ENCODE data around the gene ATP6V1G1.

ATP6V1G1 gene

DNA sequence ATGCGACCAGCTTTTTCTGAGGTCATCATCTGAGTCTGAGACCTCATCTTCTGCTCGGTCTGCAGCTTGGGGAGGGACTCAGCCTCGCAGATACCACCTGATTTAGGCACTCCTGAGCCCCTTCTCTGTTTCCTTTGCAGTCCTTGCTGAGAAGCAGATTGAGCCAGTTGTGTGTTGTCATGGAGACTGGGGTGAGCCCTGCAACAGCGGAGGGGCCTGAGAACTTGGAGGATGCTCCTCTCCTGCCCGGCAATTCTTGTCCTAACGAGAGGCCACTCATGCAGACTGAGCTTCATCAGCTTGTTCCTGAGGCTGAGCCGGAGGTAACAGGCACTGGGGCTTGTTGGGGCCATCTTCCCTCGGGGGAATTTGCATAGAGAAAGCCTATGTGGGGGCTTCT, 50.8 kb downstream of the ATP6V1G1 start:
- Histone ChIP-seq H3K4me3 (ENCODE audit: control insufficient read depth in 1 of 7, extremely low read depth in 1 of 7, insufficient read depth in 4 of 7, low read depth in 2 of 7, low read length in 6 of 7) (no peak overlapping the region), H3K4me1 (ENCODE audit: control extremely low read depth in 1 of 4, control insufficient read depth in 4 of 4, insufficient read depth in 4 of 4, low read length in 3 of 4) (peaks cover 0 to 5% (median 0%) of the 10 kb centered on the region in 4 experiments), H3K27ac (ENCODE audit: insufficient read depth in 1 of 2, low read depth in 1 of 2, low read length in 2 of 2, poor library complexity in 1 of 2, severe bottlenecking in 2 of 2) (no peak overlapping the region), H3K27me3 (replicated peaks in 2 of 5; ENCODE audit: control insufficient read depth in 4 of 5, insufficient read depth in 5 of 5, low read length in 4 of 5) (no peaks in the 10 kb centered on the region), H3K9me3 (ENCODE audit: control extremely low read depth in 1 of 5, control insufficient read depth in 4 of 5, insufficient read depth in 2 of 5, low read depth in 1 of 5, low read length in 4 of 5) (no peaks in the 10 kb centered on the region), H3K36me3 (ENCODE audit: control insufficient read depth in 4 of 4, insufficient read depth in 4 of 4, low read length in 3 of 4) (peaks cover 19 to 70% (median 50%) of the 10 kb centered on the region in 4 experiments)
- ChIA-PET CTCF (interaction anchor here (1.1 to 1.7 kb wide), 5 partner anchors 15 to 203 kb away, joined by 3 to 5 read pairs (median 4); partner anchors contain the start of gene ATP6V1G1), POLR2A (no interaction called here)
- DNase-seq, result no peak
- 98% methylated on average over 7 of the region's 8 CpGs for WGBS (ENCODE audit: insufficient coverage)

DNA sequence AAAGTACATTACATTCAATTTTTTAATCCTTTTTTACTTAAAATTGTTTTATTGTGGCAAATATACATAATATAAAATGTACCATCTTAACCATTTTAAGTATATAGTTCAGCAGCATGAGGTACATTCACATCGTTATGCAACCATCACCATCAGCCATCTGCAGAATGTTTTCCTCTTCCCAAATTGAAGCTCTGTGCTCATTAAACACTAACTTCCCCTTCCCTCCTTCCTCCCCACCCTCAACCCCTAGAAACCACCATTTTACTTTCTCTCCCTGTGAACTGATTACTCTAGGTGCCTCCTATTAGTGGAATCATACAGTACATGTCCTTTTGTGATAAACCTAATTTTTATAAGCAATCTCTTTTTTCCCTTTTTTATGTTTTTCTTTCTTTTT, 54.4 kb downstream of the ATP6V1G1 start:
- peak; percentile 32 to 61 (median 57) for DNase-seq
- H3K4me3 ChIP-seq (ENCODE audit: control insufficient read depth in 1 of 7, extremely low read depth in 1 of 7, insufficient read depth in 4 of 7, low read depth in 2 of 7, low read length in 6 of 7), result no peak overlapping the region
- H3K27ac ChIP-seq (ENCODE audit: insufficient read depth in 1 of 2, low read depth in 1 of 2, low read length in 2 of 2, poor library complexity in 1 of 2, severe bottlenecking in 2 of 2), result no peak overlapping the region
- POLR2A ChIA-PET, result interaction anchor here (0.7 kb wide), 1 partner anchor 165 kb away, joined by 4 read pairs; no protein-coding TSS in a partner anchor
- peaks cover 0 to 2% (median under 1%) of the 10 kb centered on the region in 5 experiments for H3K9me3 ChIP-seq (ENCODE audit: control extremely low read depth in 1 of 5, control insufficient read depth in 4 of 5, insufficient read depth in 2 of 5, low read depth in 1 of 5, low read length in 4 of 5)
- peaks cover 0 to 5% (median 0%) of the 10 kb centered on the region in 4 experiments for H3K4me1 ChIP-seq (ENCODE audit: control extremely low read depth in 1 of 4, control insufficient read depth in 4 of 4, insufficient read depth in 4 of 4, low read length in 3 of 4)
- CTCF ChIA-PET, result interaction anchor here (1.3 to 4.1 kb wide), 3 partner anchors 11 to 52 kb away, joined by 3 to 17 read pairs (median 4); no protein-coding TSS in a partner anchor
- no peaks in the 10 kb centered on the region for H3K27me3 ChIP-seq (replicated peaks in 2 of 5; ENCODE audit: control insufficient read depth in 4 of 5, insufficient read depth in 5 of 5, low read length in 4 of 5)
- peaks cover 20 to 74% (median 49%) of the 10 kb centered on the region in 4 experiments for H3K36me3 ChIP-seq (ENCODE audit: control insufficient read depth in 4 of 4, insufficient read depth in 4 of 4, low read length in 3 of 4)
- WGBS (ENCODE audit: insufficient coverage), result 10% methylated on average over 1 of the region's 1 CpG

DNA sequence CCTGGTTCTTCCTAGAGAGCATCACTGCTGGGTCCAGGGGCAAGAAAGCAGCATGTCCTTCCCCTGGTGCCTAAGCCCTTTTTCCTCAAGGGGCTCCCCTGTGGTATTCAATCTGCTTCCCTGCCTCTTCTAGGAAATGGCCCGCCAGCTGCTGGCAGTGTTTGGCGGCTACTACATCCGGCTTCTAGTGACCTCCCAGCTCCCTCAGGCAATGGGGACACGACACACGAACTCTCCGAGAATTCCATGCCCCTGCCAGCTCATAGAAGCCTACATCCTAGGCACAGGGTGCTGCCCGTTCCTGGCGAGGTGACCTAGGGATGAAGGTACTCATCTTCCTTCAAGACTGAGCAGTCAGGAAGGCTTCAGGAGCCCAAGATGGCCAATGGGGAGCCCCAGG, 55.4 kb downstream of the ATP6V1G1 start:
- Histone ChIP-seq H3K4me3 (ENCODE audit: control insufficient read depth in 1 of 7, extremely low read depth in 1 of 7, insufficient read depth in 4 of 7, low read depth in 2 of 7, low read length in 6 of 7) (no peak overlapping the region), H3K36me3 (ENCODE audit: control insufficient read depth in 4 of 4, insufficient read depth in 4 of 4, low read length in 3 of 4) (peaks cover 21 to 74% (median 46%) of the 10 kb centered on the region in 4 experiments), H3K9me3 (ENCODE audit: control extremely low read depth in 1 of 5, control insufficient read depth in 4 of 5, insufficient read depth in 2 of 5, low read depth in 1 of 5, low read length in 4 of 5) (peaks cover 0 to 6% (median 2%) of the 10 kb centered on the region in 5 experiments), H3K4me1 (ENCODE audit: control extremely low read depth in 1 of 4, control insufficient read depth in 4 of 4, insufficient read depth in 4 of 4, low read length in 3 of 4) (peaks cover 0 to 5% (median 0%) of the 10 kb centered on the region in 4 experiments), H3K27me3 (replicated peaks in 2 of 5; ENCODE audit: control insufficient read depth in 4 of 5, insufficient read depth in 5 of 5, low read length in 4 of 5) (no peaks in the 10 kb centered on the region), H3K27ac (ENCODE audit: insufficient read depth in 1 of 2, low read depth in 1 of 2, low read length in 2 of 2, poor library complexity in 1 of 2, severe bottlenecking in 2 of 2) (no peak overlapping the region)
- ChIA-PET CTCF (interaction anchor here (0.8 to 4.1 kb wide), 5 partner anchors 10 to 237 kb away, joined by 3 to 17 read pairs (median 4); no protein-coding TSS in a partner anchor), POLR2A (no interaction called here)
- no peak for DNase-seq
- 96% methylated on average over 8 of the region's 8 CpGs for WGBS (ENCODE audit: insufficient coverage)

DNA sequence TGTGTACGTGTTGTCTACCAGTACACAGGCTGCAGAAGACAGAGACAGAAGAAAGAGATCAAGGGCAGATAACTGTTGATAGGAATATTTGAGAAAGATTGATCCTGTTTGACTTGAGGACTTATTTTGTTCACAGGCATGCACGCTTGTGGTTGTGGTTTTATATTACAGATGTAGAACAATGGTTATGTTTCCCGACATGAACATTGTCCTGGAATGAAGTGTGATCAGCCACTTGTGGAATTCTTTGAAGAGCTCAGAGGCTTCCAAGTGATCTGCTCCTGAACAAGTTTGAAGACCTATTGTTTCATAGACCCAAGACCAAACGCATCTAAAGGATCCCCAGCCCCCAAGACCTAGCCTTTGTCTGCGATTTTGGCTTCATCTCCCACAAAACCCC, 56.3 kb downstream of the ATP6V1G1 start:
- Histone ChIP-seq H3K27ac (ENCODE audit: insufficient read depth in 1 of 2, low read depth in 1 of 2, low read length in 2 of 2, poor library complexity in 1 of 2, severe bottlenecking in 2 of 2) (no peak overlapping the region), H3K4me3 (ENCODE audit: control insufficient read depth in 1 of 7, extremely low read depth in 1 of 7, insufficient read depth in 4 of 7, low read depth in 2 of 7, low read length in 6 of 7) (no peak overlapping the region), H3K4me1 (ENCODE audit: control extremely low read depth in 1 of 4, control insufficient read depth in 4 of 4, insufficient read depth in 4 of 4, low read length in 3 of 4) (peaks cover 0 to 5% (median 0%) of the 10 kb centered on the region in 4 experiments), H3K27me3 (replicated peaks in 2 of 5; ENCODE audit: control insufficient read depth in 4 of 5, insufficient read depth in 5 of 5, low read length in 4 of 5) (no peaks in the 10 kb centered on the region), H3K9me3 (ENCODE audit: control extremely low read depth in 1 of 5, control insufficient read depth in 4 of 5, insufficient read depth in 2 of 5, low read depth in 1 of 5, low read length in 4 of 5) (peaks cover 0 to 6% (median 2%) of the 10 kb centered on the region in 5 experiments), H3K36me3 (ENCODE audit: control insufficient read depth in 4 of 4, insufficient read depth in 4 of 4, low read length in 3 of 4) (peaks cover 19 to 69% (median 39%) of the 10 kb centered on the region in 4 experiments)
- no peak for DNase-seq
- ChIA-PET CTCF (interaction anchor here (1.0 to 4.1 kb wide), 7 partner anchors 9 to 237 kb away, joined by 3 to 17 read pairs (median 4); no protein-coding TSS in a partner anchor), POLR2A (no interaction called here)
- WGBS (ENCODE audit: insufficient coverage), result 96% methylated on average over 5 of the region's 5 CpGs

Data from common myeloid progenitor, CD34-positive (primary cell).